GM11168 (cell line): Measurements from ENCODE around the gene SND1.

ENCODE experiments used
- in situ Hi-C: fragments of 300-500 bp; cut with MboI; formaldehyde crosslinking; loops from one replicate; pipeline ENCODE4 v1.12.0; 2022; ENCODE audit warnings: low sequenced_read_pairs; ENCODE audit not compliant: unreplicated experiment

Gene SND1

GRCh38 chr7:127651556-127652332 lies at the start of gene SND1:
Gene SND1, plus strand, starts transcription at chr7:127652194. Its CDS starts 180 bp downstream, at chr7:127652374.
- in situ Hi-C loops: no loop called here

GRCh38 chr7:127608446-127608845 lies 43.5 kb upstream of the SND1 start:
- in situ Hi-C loops: no loop called here

- in situ Hi-C loops: no loop called here
Measured at GRCh38 chr7:127609297-127609696, 42.7 kb upstream of the SND1 start.

- in situ Hi-C loops: no loop called here
Measured at GRCh38 chr7:127612263-127612662, 39.7 kb upstream of the SND1 start.

- in situ Hi-C loops: no loop called here
Measured at GRCh38 chr7:127616724-127617123, 35.3 kb upstream of the SND1 start.

- in situ Hi-C loops: no loop called here
Measured at GRCh38 chr7:127618042-127618441, 34.0 kb upstream of the SND1 start, which contains the start of gene PAX4. Gene PAX4, minus strand, starts transcription at chr7:127618142. Its CDS starts 2,214 bp downstream, at chr7:127615928.

GRCh38 chr7:127618775-127619174 lies 33.2 kb upstream of the SND1 start:
- in situ Hi-C loops: no loop called here

GRCh38 chr7:127619681-127620405 lies 32.2 kb upstream of the SND1 start:
- in situ Hi-C loops: no loop called here

GRCh38 chr7:127620406-127621233 lies 31.4 kb upstream of the SND1 start:
- in situ Hi-C loops: no loop called here

GRCh38 chr7:127625331-127625730 lies 26.7 kb upstream of the SND1 start:
- in situ Hi-C loops: no loop called here

- in situ Hi-C loops: no loop called here
Measured at GRCh38 chr7:127628445-127628844, 23.5 kb upstream of the SND1 start.

GRCh38 chr7:127629268-127629854 lies 22.6 kb upstream of the SND1 start:
- in situ Hi-C loops: no loop called here

GRCh38 chr7:127632276-127632910 lies 19.6 kb upstream of the SND1 start:
- in situ Hi-C loops: no loop called here

- in situ Hi-C loops: no loop called here
Measured at GRCh38 chr7:127635659-127636285, 16.2 kb upstream of the SND1 start.

- in situ Hi-C loops: no loop called here
Measured at GRCh38 chr7:127638197-127638596, 13.8 kb upstream of the SND1 start.

GRCh38 chr7:127644484-127644883 lies 7.5 kb upstream of the SND1 start:
- in situ Hi-C loops: no loop called here

- in situ Hi-C loops: no loop called here
Measured at GRCh38 chr7:127647636-127648035, 4.4 kb upstream of the SND1 start.

GRCh38 chr7:127648986-127649385 lies 3.0 kb upstream of the SND1 start:
- in situ Hi-C loops: no loop called here

- in situ Hi-C loops: no loop called here
Measured at GRCh38 chr7:127650847-127651555, 993 bp upstream of the SND1 start.
